Measurements from ENCODE around the gene EVA1B.

Gene EVA1B

DNA sequence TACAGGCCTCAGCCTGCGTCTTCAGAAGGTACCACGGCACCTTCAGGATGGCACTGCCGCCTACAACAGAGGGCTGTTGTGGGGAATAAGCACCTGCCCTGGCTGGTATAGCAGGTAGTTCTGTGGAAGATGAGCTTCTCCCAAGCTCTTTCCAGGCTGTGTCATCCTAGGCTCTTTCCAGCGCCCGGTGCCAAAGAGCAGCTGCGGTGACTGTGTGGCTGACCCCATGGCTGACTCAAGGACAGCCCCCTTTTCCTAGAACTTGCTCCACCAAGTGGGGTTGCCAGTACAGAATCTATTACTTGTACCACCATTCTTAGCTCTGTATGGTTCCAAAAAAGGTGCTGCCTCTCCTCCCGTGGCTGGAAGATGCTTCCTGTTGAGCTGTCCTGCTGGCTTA, 21.9 kb upstream of the EVA1B start:
- DNase-seq, result no peak

DNA sequence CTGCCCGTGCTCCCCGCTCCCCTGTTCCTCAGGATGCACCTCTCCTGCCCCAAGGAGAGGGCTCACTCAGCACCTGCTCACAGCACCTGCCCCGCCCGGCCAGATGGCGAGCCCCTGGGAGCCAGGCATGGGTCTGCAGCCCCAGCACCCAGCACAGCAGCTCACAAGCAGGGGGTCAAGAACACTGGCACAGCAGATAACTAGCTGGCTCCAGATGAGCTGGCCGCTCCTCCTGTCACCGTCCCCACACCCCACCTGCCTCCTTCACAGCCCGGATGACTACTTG, 20.9 kb upstream of the EVA1B start:
- DNase-seq, result no peak

DNA sequence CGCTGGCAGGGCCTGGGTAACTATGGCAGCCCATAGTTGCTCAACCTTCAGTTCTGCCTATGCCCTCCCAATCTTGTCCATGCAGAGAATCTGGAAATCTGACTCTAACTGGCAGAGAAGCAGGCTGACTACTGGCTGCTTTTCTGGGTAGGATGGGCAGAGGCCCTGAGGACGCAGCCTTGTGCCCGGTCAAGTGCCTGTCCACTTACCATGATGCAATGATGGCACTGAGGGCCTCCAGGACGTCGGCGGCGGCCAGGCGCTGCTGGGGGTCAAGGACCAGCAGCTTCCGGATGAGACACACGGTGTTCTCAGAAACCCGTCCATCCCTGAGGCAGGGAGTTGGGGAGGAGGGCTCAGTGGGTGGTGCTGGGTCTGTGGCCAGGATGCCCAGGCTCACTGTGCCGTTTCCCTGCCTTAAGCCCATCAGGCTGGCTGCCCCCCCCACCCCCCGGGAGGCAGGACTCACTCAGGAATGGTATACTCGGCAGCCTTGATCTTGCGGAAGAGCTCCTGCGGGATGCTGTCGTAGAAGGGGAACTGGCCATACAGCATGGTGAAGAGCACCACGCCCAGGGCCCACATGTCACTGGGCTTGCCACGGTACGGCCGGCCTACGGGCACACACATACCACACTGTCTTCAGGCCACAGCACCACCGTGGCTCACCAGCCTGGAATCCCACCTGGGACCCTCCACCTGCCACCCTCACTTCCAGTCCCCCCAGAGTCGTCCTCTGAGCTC, 20.4 kb upstream of the EVA1B start:
- no peak for DNase-seq

DNA sequence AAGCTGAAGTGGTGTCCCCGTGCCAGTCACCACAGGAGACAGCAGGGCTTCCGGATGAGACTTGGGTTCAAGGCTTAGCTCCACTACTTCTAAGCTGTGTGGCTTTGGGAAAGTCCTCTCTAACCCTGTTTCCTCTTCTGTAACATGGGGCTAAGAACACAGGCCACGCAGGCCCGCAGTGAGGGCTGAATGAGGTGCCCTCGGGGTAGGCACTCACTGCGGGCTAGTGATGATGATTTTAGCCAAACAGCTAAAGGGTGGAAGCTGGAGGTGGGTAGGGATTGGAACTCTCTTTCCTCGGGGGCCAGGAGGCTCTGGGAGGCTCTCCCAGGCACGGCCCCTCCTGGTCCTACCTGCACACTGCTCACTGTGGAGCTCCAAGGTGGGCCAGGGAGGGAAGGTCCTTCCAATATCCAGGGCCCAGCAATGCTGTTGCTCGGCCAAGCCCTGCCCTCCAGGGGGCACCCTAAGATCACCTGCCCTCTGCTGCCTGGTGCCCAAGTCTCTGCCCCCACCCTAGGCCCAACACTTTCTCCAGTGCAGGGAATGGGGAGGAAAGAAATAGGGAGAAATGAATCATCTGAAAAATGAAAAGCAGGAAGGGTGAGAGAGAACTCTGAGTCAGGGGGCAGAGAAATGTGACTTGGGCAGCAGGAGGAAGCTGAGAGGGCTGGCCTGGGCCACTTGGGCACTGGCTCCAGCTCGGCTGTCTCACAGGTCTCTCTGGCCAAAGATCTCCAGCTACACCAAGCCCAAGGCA, 19.2 kb upstream of the EVA1B start:
- DNase-seq, result peak; percentile 72

DNA sequence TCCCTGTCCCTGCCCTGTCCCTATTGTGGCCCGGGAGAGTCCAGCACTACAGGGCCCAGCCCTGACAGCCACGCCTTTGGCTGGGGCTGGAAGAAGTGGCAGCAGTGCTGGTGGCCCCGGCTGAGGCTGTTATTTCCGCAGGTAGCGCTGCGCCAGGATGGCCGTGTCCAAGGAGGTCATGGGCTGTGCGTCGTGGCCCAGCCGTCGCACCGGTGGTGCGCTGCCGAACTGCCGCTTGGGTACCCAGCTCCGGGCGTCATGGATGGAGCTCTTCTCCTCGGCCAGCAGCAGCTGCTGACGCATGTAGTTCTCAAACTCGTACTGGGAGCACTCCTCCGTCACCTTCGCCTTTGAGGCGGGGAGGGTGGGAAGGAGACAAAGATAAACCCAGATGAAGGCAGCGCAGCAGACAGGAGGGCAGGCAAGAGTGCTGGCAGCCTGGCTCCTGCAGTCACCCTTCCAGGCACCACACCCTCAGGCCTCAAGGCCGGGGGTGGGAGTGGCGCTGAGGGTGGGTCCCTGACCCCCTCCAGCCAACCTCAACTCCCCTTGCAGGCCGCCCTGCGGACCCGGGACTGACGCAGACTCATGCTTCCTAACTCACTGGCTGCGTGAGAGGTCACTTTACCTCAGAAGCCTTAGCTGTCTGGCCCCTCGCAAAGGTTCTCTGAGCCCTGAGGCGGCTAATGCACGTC, 18.3 kb upstream of the EVA1B start:
- no peak for DNase-seq

DNA sequence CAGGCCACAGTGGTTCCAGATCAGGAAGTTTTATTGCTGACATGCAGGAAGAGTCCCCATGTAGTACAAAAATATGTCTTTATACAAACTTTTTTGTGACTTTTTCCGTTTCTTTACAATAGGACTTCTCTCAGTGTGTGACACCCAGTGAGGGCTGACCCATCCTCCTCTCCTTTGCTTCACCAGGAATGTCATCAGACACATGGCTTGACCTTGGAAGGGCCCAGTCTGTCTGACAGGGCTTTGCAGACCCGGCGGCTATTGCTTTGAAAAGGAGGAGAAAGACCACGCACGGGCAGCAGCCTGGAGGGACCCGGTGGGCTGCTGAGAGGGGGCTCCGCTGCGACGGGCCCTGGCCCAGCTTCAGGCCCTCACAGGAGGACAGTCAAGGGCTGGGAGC, 16.2 kb upstream of the EVA1B start:
- no peak for DNase-seq

DNA sequence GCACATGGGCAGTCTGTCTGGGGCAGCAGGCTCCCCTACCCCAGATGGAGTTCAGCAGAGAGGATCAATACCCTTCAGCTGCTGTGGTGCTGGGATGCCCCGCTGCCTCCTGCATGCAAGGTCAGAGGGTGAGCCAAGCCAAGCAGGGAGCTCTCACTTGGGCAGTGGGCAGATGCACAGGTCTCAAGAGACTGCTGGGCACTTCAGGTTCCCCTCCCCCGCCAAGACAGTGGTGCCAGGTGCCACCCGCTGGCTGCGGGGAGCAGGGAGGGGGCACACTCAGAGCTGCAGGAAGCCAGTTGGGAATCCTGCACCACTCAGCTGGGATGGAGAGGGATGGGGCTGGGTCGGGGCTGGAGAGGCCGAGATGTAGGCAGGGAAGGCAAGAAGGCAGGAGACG, 15.8 kb upstream of the EVA1B start:
- no peak for DNase-seq

DNA sequence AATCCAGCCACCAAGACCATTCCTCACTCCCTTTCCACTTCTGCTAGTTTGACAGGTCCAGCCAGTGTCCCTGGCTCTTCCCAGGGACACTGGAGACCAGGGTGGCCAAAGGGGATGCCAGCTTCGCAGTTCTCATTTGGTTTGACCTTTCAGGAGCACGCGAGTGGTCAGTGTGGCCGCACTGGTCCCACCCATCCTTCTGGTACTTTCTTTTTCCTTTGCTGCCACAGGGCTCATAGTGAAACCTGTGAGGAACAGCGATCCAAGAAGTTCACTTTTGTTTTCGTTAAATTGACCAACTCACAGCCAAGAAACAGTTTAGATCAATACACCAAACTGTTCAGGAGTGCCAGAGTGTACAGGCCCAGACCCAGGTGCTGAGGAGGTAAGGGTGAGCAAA, 14.4 kb upstream of the EVA1B start:
- no peak for DNase-seq

DNA sequence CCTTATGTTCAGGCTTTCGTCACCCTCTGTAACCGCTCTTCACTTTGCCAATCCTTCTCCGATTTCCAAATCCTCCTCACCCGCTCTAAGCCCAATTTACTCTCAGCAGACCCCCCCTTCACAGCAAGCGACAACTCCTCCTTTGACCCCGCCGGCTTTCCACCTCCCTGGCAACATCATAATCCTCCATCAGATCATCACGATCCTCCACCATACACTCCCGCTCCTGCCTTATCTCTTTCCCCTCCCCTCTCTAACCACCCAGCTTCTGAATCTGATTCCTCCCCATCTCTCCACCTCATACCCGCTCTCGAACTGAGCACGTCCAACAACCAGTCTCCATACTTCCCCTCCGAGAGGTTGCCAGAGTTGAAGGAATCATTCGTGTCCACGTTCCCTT, 7.5 kb upstream of the EVA1B start:
- no peak for DNase-seq

DNA sequence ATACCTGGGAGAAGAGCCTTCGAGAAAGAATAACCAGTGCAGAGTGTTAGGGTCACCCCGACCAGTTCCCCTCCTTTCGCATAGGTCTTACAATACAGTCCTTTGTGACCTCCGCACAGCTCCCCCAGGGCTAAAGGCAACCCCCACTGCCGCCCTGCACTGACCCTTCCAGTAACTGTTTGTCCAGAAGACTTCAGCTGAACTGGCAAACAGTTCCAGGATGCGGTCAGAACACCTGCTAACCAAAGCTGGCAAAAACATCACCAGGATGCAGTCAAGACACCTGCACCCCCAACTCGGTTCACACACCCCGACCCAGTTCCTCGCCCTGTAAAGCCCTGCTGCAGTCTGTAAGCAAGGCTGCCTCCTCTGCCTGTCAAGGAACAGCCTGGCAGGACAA, 6.4 kb upstream of the EVA1B start:
- no peak for DNase-seq

DNA sequence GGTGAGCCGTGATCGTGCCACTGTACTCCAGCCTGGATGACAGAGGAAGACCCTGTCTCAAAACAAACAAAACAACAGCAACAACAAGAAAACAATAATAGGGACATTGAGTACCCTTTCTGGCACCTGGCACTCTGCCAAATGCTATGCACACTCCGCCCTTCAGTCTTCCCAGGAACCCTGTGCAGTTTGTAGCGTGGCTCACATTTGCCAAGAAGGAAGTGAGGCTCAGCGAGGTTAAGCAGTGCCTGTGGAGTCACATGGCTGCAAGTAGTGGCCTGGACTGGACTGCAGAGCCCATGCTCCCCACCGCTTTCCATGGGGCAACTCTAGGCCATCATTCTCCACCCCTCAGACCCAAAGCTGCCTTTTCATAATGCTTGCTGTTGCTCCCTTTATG, 5.3 kb upstream of the EVA1B start:
- DNase-seq, result no peak

DNA sequence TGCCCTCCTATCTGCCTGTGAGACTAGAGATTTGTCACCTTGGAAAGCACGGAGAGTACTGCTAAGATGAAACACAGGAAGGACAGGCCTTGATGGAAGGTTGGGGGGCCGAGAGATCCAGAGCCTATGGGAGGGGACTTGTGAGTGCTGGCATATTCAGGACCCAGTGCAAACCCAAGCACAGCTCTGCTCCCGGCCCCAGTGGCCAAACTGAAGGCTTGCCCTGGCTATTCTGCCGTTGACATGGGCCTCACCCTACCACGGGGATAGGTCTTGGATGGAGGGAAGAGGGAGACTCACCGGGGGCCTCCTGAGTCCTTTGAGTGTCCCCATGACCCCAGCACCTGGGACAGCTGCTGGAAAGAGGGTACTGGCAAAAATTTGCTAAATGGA, 4.6 kb upstream of the EVA1B start:
- no peak for DNase-seq

DNA sequence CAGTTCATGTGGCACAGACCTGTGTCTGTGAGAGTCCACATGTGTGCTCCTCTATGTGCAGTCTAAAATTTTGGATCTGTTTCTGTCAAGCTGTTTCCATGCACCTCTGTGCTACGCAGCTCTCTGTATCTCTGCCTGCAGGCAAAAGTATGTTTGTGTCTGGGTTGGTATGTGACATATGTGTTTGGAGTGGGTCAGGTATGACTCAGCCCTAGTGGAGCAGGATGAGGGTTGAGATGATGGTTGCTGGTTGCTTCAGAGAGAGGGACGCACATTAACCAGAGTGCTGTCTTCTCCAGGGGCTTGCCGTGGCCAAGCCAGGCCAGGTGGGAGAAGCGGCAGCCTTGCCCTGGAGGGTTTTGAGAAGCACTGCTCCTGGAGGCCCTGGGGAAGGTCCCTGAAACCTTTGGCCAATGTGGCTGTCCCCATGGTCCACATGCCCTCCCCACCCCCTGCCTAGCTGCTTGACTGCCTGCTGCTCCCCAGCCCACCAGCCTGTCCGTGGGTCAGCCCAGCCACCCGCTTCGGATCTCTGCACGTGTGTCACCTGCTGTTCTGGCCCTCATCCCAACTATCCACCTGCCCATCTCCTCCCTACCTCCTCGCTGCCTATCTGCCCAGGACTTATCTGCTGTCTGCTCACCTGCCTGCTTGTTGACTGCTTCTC, 4.1 kb upstream of the EVA1B start:
- no peak for DNase-seq

DNA sequence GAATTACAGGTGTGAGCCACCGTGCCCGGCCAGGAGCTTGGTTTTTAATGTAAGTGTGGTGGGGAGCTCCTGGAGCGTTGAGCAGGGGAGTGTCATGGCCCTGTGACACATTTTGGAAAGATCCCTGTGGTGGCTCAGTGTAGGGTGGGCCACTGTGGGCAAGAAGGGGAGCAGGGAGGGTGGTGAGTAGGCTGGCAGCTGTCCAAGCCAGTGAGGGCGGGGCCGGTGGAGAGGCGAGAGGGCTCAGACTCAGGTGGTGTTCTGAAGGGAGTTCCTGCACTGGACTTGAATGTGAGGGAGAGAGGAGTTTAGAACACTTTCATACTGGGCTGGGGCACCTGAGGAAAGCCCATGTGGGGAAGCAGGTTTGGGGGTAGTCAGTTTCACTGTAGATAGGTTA, 3.1 kb upstream of the EVA1B start:
- DNase-seq, result no peak

DNA sequence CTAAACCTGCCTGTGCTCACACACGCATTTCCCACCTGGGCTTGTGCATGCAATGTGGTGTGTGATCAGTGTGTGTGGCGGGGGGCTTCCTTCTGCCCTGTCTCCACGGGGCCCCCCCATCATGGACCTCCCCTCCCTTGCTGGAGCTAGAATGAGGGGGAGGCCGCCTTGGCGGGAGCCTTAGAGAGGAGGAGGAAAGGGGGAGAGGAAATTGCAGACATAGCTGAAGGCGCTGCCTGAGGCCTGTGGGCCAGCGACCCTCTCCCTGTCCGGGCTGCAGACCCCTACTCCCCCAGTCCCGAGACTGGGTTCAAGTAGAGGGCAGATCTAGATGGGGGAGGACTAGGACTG, 883 bp upstream of the EVA1B start:
- DNase-seq, result no peak

DNA sequence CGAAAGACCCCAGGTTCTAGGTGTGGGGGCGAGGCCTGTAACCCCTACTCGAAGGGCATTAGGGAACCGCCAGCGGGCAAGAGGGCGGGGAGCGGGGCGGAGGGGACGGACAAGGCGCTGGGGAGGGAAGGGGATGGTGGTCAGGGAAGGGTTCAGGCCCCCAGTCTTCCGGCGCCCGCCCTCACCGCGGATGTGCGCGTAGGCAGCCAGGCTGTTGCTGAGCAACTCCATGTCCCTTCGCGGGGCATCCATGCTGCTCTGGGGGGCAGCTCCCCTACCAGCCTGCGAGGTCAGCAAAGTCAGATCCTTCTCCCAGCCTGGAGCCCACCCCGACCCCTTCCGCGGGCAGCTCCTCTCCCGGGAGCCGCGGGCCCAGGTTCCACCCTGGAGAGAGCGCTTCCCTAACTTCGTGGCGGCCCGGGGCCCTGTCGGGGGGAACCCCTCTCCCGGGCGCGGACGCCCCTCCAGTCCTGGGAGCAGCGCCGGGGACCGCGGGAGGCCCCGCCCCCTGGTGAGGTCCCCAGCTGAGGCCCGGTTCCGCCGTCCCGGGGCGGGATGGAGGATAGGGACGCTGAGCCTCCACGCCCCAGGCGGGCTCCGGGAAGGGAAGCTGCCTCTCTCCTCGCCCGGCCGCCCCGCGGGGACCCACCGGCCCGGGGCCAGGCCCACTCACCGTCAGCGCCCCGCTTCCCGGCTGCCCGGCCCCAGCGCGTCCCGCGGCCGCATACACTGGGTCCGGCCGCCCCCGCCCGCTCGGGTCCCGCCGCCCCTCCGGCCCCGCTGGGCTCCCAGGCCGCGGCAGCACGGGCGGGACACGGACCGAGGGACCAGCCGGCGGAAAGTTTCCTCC, 434 bp downstream of the EVA1B start:
- DNase-seq, result peak; percentile 51

DNA sequence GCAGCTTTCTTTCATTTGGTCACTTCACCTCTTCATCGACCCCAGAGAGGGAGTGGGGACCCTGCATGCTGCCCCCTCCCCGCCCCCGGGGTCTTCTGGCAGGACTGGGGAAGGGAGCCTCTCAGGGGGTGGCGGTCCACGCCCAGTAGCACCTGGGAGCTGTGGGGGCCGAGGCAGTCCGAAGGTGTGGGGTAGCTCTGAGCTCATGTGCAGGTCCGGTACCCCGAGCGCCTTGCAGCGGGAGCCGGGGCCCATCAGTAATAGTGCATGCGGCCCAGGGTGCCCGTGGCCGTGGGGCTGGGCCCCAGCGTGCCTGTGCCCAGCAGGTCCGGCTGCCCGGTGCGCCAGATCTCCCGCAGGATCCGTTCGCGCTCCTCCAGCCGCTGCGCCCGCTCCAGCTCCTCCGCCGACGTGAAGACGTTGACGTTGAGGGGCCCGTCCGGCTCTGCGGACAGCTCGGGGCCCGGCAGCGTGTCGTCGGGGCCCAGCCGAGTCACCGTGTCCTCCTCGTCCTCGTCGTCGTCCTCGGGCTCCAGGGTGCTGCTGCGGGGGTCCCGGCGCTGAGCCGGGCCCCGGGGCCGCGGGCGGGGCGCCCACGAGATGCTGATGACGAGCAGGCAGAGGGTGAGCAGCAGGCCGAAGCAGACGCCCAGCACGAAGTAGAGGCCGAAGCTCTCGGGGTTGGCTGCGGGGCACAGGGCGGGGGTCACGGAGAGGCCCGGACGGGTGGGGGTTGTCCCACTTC, 1.2 kb downstream of the EVA1B start:
- DNase-seq, result no peak

DNA sequence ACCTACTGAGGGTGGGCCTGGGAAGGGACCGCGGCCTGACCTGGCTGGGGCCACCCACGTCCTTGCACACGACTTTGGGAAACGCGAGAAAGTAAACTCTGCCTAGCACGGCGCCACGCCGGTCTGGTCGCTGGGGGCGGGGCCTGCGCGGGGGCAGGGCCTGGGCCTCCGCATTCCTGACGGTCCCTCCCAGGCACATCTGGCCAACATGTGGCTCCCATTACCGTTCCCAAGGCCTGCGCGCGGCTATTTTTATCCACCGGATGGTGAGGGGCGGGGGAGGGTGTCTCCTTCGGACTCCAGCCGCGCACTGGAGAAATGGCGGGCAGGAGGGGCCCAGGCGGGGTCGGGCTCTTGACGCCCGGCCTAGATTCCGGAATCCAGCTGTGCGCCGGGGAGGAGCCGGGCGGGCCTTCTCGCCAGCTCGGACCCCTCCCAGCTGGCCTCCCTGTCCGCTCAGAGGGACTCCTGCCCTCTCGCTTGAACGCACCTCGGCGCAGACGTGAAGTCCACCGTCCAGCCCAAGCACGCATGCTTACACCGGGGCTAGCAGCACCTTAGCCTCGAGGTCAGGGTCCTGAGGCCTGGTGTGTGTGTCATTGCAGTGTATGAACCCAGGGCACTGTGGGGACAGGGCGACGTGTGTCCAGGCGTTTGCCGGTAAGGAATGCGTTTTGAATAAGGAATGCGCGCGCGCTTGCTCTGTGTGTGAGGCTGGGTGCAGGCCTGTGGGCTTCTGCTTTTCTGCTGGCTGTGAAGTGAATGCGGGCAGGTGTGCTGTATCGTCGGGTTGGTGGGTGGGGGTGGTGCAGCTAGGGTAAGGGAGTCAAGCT, 2.1 kb downstream of the EVA1B start:
- DNase-seq, result peak; percentile 50

DNA sequence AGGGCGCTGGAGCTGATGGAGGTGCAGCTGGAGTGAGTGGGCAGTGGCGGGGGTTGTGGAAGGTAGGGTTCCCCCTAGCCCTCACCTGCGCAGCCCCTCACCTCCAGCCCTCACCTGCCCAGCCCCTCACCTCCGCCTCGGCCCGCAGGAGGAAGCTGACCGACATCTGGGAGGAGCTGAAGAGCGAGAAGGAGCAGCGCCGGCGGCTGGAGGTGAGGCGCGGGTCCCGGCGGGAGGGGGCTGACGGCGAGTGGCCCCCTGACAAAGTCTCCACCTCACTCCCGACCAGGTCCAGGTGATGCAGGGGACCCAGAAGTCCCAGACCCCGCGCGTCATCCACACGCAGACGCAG, 2.7 kb downstream of the EVA1B start:
- no peak for DNase-seq

DNA sequence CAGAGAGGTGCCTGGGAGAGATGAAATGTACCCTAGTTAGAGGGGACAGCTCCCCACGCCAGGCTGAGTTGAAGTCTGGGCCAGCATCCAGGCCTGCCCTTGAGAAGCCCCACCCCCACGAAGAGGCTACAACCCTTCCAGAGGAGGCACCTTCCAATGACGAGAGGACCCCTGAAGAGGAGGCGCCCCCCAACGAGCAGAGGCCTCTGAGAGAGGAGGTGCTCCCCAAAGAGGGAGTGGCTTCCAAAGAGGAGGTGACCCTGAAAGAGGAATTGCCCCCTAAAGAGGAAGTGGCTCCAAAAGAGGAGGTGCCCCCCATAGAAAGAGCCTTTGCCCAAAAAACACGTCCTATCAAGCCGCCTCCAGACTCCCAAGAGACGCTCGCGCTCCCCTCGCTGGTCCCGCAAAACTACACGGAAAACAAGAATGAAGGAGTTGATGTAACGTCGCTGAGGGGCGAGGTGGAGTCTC, 3.1 kb downstream of the EVA1B start:
- no peak for DNase-seq

DNA sequence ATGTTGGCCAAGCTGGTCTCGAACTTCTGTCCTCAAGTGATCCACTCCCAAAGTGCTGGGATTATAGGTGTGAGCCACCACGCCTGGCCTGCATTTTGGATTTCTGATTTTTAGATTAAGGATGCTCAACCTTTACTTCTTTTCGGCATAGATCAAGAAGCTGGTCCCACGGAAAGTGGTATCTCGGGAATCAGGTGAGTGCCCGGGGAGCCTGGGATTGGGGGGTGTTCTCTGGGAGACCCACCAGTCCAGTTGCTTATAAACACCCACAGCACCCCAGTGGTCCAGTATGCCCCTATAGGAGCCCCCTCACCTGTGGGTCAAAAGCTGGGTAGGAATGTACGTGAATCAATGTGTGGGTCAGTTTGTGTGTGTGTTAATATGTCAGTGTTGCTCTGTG, 14.0 kb downstream of the EVA1B start:
- DNase-seq, result no peak
